Stimulated activated CD4-positive, alpha-beta T cell treated with anti-CD3 and anti-CD28 coated beads, Interleukin-4, amount 100 ng/mL, for 24 hours (primary cell): ENCODE data around the gene CHID1.

ENCODE experiments used
- DNase-seq: peaks from one replicate; pipeline ENCODE4 v3.0.0-alpha.2; 2020

The CHID1 gene

DNA sequence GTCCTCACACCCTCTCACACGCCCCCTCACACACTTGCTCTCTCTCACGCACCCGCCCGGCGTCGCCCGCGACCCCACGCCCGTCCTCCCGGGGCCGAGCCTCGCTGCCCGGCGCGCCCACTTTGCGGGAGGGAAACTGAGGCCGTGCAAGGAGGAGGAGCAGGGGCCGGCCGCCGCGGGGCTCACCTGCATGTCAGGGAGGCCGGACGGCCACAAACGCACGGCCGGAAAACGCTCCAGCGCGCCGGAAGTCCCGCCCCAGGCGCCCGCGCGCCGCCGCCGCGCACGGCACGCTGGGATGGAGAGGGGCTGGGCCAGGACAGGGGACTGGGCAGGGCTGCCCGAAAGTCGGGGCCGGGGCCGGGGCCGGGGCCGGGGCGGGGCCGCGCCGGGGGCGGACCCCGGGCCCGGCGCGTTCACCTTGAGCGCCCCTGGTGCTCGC is at the start of gene CHID1:
CHID1 (minus strand) TSS at position 222 of the 442 bp plus-strand sequence. CDS start 5,994 bp downstream, outside the sequence.
- peak; percentile 88 for DNase-seq

DNA sequence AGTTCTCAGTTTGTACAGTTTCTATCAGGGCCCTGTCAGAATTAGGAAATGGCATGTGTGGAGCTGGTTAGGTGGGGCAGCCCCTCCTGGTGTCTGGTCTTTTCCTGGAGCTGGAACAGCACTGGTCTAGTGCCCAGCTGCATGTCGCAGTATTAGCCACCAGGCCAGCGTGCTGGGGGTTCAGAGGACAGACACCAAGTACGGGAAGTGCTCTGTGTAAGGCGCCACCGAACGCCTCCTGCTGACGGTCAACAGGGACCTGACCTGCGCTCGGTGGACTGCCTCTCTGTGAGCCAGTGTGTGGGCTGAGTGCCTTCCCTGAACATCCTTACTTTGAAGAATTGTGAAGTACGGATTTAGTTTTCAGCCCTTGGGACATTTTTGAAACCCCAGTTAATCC is 49.0 kb upstream of the CHID1 start:
- DNase-seq: no peak

DNA sequence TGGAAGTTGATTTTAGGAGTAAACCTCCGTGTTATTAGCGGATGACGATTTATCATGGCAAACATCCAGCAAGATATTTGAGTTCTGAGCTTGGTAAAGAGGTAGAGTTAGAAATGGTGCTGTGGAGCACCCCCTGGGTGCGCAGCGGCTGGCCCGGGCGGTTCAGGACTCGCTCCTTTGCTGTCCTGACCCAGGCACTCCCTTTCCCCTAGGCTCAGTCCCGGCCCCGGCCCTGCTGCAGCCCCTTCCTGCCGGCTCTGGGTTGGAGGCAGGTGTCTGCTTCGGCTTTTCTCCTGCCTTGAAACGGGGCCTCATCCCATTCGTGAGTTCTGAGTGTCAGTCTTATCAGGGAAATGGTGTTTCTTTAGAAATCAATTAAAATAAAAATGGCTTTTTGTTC is 48.4 kb upstream of the CHID1 start:
- DNase-seq: no peak

DNA sequence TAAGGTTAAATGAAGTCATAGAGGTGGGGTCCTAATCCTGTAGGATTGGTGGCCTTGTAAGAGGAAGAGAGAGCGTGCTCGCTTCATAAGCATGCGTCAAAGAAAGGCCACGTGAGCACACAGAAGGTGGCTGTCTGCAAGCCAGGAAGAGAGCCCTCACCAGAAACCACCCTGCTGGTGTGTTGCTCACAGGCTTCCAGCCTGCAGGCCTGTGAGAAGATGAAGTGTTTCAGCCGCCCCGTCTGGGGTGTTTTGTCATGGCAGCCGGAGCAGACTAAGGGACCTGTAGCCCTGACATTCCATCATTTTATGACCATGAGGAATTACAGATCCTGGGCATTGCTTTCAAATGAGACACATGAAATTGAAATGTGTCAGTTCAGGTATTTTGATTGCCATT is 47.5 kb upstream of the CHID1 start:
- no peak for DNase-seq

DNA sequence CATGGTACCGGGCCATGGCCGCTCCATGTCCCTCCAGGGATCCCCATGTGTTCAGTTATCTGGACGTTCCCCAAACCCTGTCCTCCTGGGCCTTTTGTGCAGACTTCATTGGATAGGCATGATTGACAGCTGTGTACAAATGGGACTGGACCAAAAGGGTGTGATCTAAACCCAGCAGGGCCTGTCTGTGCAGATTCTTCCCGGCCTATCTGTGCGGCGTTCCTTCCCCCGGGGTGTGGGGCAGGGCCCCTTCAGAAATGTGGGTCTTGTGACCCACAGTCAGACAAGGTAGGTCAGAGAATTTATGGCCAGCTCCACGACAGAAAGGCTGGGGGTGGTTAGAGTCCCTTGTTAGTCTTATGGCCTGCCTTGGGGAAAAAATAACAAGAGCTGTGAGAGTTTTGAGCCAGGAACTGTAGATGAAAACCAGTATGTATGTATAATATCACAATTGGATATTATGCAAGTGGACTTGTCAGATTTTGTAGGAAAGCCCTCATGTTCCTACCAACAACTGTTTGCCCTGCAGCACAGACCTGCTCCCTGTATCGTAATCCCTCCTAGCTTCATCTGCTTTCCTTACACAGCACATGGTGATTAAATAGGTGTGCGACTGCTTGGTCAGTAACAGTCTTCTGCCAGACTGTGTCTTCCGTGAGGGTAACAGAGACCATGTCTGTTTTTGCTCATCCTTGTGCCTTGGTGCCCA is 46.8 kb upstream of the CHID1 start:
- DNase-seq: no peak

DNA sequence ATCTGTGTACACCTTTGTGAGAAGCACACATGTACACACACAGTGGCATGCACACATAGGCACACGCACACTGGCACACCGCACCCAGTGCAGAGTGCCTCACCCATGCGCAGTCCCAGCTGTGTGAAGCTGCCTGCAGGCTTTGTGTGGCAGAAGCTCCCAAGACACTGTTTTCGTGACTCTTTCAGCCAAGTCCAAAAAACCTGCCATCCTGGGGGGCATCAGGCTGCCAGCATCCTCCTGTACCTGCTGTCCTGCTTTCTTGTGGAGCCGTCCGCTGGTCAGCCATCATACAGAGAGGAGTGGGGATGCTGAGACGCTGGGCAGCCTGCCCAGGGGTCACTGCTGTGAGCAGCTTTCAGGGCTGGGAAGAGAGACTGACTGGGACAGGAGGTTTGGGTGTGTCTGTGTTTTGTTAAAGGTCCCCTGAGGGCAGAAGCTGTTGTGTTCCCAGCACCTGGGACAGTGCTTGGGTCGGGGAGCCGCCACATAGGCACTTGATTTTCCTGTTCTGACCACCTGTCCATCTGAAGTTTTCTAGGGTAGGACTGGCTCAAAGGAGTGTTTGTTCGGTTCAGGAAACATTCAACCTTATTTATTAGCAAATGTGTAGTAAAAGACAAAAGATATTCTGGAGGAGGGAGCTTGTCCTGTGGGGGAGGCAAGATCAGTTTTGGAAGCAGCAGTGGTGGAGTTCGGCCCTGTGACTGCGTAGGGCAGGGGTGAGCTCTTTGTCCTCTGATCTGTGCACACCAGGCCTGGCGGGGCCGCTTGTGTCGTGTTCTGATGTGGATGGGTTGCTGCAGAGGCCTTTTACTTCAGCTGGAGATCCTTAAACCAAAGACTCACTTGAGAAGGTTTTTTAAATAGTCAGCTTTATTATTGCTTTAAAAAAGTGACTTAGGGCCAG is 44.8 kb upstream of the CHID1 start:
- no peak for DNase-seq

DNA sequence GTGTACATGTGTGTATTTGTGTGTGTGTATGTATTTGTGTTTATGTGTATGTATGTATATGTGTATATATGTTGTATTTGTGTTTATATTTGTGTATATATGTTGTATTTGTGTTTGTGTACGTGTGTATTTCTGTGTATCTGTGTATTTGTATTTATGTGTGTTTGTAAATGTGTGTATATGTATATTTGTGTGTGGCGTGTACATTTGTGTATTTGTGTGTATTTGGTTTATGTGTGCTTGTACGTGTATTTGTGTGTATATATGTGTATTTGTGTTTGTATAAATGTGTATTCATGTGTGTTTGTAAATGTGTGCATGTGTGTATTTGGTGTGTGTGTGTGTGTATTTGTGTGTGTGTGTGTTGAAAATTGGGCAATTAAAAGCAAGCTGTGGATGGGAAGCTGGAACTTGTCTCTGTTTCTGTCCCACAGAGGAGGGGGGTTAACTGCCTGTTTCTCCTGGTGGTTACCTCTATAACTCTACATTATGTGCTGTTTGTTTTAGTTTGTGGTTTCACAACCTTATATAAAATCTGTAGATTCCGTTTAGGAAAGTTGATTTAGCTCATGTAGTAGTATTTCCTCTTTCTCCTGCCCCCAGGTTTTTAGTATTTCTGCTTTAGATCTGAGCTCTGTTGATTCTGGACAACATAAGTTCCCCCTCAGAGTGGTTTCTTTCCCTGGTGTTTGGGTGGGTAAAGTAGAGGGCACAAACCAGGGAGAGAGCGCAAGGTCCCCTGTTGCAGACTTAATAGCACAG is 44.0 kb upstream of the CHID1 start:
- no peak for DNase-seq

DNA sequence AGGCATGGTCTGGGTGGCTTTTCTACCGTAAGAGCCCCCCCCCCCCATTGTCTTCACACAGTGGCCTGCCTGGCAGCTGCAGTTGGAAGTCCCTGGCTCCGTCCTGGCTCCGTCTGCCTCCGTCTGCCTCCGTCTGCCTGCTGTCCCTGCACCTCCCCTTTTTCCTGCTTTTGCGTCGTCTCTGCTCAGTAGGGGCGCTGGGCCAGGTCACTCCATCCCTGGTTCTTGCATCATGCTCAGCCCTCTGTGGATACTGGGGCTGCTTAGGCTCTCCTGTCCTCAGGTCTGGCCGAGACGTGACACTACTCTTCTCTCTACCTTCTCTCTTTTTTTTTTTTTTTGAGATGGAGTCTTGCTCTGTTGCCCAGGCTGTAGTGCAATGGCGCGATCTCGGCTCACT is 42.9 kb upstream of the CHID1 start:
- DNase-seq: no peak

DNA sequence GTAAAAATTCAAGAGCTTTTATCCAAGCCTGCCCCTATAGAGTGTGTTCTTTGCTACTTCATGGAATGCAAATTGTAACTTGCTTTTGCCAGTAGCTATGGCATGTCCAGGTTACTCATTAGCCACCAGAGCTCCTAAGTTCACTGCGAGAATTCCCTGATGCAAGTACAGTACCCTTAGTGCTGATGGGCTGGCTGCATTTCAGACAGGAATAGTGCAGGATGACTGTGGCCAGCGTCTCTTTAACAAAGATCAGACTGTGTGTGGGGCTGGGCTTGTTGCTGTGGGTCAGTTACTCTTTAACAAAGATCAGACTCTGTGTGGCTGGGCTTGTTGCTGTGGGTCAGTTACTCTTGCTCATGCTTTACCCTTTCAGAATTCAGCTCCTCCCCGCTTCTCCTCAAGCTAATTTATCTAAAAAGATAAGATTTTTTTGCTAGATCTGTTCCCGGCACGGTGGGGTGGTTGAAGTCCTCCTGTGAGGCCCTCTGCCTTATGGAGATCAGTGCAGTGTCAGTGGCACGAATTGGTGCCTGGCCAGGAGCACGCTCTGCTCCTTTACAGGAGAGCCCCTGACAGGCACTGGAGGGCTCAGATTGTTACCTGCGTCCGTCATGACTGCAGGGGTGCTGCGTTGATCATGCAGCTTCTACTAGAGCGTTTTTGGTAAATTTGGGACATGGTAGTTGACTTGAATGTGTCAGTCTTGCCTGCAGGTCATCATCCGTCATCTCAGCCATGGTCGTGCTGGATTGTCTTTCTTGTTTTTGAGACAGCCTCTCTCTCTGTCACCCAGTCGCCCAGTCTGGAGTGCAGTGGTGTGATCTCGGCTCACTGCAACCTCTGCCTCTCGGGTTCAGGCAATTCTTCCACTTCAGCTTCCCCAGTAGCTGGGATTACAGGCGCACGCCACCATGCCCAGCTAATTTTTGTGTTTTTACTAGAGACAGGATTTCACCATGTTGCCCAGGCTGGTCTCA is 42.1 kb upstream of the CHID1 start:
- no peak for DNase-seq

DNA sequence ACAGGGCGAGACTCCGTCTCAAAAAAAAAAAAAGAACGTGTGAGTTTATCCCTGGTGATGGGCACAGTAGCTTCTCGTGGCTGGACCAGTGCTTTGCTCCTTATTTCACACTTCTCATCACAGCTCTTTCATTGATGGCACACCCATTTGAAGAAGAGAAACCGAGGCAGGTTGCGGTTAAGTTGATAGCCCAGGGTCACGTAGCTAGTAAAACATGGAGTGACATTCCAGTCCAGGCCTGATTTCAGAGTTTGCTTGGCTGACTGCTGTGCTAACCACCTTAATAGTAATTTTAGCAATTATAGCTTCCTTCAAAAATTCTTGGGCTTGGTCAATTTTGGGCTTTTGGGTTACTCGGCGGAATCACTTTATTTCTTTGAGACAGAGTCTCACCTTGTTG is 40.9 kb upstream of the CHID1 start:
- DNase-seq: no peak

DNA sequence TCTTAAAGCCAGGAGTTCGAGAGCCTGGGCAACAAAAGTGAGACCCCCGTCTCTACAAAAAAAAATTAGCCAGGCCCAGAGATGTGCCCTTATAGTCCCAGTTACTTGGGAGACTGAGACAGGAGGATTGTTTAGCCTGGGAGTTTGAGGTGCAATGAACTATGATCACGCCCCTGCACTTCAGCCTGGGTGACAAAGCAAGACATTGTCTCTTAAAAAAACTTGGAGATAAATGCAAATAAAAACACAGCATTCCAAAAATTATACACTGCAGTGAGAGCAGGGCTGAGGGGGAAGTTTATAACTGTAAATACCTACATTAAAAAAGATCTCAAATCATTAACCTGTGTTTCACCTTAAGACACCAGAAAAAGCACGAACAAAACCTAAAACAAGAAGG is 37.1 kb upstream of the CHID1 start:
- DNase-seq: no peak

DNA sequence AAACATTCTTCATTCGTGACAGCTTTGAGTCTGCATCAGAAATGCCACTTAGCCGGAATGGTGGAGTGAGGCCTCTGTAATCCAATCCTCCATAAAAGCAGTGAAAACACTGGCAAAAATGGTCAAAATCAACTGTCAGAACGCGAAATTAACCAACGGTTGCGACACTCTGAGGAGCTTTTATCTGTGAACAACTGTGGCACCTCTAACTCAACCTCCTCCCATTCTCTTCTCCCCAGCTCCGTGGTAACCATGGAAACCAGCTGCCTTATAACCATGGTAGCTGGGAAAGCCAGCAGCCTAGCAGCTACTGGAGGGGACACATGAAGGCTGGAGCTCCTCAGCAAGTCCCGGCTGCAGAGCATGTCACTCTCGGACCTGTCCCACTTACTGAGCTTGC is 35.4 kb upstream of the CHID1 start:
- no peak for DNase-seq

DNA sequence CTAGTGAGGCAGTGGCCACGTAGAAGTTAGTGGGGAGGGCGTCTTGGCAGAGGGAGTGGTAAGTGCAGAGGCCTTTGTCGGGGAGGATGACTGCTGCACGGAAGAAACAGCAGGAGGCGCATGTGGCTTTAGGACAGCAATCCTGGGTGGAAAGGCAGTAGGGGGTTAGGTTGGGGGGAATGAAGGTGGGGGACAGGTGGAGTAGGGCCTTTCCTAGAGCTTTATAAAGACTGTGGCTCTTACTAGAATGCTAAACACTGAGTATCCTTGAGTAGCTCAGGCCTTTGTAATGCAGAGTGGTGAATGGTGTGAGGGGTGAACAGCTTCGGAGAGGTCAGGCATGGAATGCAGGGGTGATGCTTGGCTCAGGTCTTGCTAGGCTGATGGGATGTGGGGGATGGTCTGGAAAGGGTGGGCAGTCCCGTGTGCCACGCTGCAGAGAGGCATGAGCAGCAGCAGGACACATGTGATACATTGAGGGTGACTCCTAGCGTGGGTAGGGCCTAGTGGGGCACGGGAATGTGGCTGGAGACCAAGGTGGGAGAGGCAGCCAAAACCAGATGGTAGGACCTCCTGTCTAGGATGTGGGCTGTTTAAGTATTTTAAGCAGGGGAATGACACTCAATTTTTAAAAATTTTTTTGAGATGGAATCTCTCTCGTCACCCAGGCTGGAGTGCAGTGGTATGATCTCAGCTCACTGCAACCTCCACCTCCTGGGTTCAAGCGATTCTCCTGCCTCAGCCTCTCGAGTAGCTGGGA is 34.3 kb upstream of the CHID1 start:
- DNase-seq: no peak

DNA sequence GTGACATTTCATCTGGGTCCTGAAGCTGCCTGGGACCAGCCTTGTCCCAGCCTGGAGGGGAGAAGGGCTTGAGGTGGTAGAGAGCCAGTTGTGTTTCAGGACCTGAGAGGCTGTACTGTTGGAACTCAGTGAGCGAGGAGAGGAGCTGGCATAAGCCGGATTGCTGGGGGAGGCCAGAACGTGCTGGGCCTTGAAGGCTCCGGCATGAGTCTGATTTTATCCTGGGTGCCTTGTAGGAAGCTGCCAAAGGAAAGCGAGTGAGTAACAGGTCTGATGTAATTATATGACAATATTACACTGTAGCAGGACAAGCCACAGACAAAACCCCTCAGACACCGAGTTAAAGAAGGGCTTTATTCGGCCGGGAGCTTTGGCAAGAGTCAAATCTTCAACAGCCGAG is 32.2 kb upstream of the CHID1 start:
- DNase-seq: no peak

DNA sequence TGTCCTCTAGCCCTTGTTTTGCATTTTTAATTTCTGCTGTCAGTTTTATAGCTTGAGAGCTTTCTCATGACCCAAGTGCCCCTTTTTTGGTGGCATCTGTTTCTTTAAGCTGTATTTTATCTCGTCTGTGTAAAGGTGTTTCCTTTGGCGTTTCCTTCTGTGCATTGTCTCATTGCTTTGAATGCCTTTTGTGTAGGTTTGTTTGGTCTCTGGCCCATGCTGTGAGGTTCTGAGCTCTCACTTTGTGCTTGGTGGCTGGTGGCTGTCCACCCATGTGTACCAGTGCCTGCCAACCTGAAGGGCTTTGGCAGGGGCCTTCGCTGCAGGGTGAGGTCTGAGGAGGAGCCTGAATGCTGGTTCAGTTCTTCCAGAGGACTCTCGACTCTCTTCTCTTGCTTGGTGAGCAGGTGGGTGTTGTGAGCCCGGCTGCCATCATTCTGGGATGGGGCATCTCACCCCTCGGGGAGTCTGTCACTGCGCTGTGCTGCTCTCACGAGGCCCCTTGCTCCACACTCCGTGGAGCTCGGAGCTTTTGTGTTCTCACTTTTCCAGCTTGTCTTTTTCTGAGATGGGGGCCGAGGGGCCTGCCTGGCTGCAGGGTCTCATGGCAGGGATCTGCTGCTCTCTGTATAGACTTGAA is 30.0 kb upstream of the CHID1 start:
- no peak for DNase-seq

DNA sequence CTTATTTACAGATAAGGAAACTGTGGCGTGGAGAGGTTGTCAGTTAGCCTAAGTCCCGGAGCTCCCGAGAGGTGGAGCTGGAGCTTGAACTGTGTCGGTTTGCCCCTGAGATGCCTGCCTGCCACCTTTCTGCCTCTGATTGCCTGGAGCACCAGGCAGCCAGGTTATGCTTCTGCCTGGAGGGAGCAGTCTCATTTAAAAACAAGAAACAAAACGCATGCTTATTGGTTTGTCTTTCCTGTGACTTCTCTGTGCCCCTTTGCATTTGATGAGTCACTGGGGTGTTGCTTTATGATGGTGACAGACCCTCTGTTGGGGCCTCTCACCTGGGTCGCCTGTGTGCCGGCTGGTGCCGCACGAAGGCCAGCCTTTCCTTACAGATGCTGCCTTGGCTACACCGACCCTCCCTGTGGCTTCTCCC is 27.2 kb upstream of the CHID1 start:
- DNase-seq: no peak

DNA sequence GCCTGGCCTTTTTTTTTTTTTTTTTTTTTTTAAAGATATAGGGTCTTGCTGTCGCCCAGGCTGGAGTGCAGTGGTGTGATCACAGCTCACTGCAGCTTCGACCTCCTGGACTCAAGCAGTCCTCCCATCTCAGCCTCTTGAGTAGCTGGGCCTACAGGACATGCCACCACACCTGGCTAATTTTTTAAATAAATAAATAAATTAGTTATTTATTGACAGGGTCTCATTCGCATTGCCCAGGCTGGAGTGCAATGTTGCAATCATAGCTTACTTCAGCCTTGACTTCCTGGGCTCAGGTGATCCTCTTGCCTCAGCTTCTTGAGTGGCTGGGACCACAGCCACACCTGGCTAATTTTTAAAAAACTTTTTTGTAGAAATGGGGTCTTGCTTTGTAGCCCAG is 25.6 kb upstream of the CHID1 start:
- no peak for DNase-seq

DNA sequence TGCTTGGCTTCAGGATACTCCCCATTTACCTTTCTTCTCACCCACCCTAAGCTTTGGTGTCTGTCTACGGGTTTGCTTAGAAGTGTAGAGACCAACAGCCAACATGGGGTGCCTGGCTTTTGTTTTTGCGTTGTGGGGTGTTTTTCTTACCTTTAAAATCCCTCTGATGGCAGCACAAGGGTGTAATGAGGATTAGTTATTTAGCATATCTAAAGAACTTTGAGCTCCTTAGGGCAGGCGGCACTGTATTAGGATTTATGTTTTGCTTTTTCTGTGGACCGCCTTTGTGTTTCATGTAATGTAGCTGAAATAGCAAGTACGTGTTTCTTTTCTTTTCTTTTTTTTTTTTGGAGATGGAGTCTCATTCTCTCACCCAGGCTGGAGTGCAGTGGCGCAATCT is 23.9 kb upstream of the CHID1 start:
- DNase-seq: no peak

DNA sequence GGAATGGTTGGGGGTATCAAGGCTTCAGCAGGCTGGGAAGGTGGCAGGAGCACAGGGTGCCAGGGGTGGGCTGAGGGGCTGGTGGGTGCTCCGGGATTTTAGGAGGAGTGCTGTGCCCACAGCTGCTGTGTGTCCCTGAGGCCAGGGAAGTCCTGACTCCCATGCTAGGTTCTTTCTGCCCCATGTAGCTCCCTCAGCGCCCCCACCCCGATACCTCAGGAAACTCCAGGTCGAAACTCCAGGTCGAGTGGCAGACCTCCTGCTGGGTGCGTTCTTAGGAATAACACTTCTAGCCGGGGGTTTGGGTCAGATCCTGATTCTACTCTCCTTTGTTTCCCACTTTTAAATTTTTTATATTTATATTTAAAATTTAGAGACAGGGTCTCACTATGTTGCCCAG is 23.3 kb upstream of the CHID1 start:
- no peak for DNase-seq

DNA sequence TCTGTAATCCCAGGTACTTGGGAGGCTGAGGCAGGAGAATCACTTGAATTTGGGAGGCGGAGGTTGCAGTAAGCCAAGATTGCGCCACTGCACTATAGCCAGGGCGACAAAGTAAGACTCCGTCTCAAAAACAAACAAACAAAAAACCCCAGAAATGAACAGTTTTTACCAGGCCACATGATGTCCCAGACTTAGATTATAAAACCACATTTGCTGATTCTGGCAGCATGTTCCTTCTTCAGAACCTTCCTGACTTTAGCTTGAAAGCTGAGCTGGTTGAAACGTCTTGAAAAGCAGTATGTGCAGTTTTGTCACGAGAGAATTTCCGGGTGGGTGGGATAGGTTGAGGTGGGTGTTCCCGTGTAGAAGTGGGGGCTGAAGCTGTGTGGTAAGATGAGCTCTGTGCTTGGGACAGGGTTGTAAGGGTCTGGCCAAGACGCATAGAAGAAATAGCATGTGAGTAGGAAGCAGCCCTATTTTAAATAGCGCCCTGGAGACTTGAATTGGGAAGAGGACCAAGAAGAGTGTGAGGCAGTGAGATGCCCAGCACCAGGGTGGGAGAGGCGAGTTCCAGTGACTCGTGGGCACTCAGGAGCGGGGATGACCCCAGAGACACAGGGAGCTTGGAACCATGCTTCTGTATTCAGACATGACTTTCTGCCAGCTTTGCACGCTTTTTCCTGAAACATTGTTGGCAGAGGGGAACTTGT is 22.7 kb upstream of the CHID1 start:
- no peak for DNase-seq
